ENCODE measurements around the gene UBE2Q1.

Gene UBE2Q1

GRCh38 chr1:154499446-154499845, 59.0 kb downstream of the UBE2Q1 start:
- no peak overlapping the region for H3K4me3 ChIP-seq (ENCODE audit: low read depth, low read length)
- H3K36me3 ChIP-seq (replicated peaks): no peaks in the 10 kb centered on the region
- TF ChIP-seq CTCF (IDR thresholded peaks at IDR 0.05; ENCODE audit: low read depth, low read length, missing control alignments): no peak
- in situ Hi-C loops (cut with HindIII; ENCODE audit: low pct_ligation_motif_present, low sequenced_read_pairs): no loop called here
- peaks cover 55% of the 10 kb centered on the region for H3K27me3 ChIP-seq (replicated peaks)
- H3K27ac ChIP-seq: no peak overlapping the region
- no peak for DNase-seq

Data from brain microvascular endothelial cell (primary cell).